IMR-90 (cell line): ENCODE measurements around the gene CLDN19. TPM values are rescaled to one million over a fixed set of nuclear protein-coding genes. Genes with fewer than 3 reads are reported as not detected.
A peak's percentile ranks its signal among the peaks of the same experiment; 100 is the strongest.

Experiments
- ATAC-seq: fragments of 200-7000 bp; cut with Tn5 transposase; 2 replicates; pipeline ENCODE4 v1.9.1; 2020; ENCODE audit warnings: low read depth, mild to moderate bottlenecking, moderate library complexity
- BruUV-seq: library from RNA; stranded (reverse); fragments of 400-500 nt; replicated peaks from 2 replicates; lab custom pipeline; 2021; lab: Mats Ljungman, UMichigan
- CTCF ChIA-PET: fragments of 300-600 bp; formaldehyde crosslinking; extraction: SDS; loops from one replicate; lab custom pipeline; 2021; ENCODE audit warnings: antibody characterized with exemption; lab: Yijun Ruan, JAX
- POLR2A ChIA-PET: fragments of 300-600 bp; sonication (Branson Sonifier 250); formaldehyde crosslinking; loops from one replicate; lab custom pipeline; 2022; ENCODE audit warnings: antibody characterized with exemption; ENCODE audit not compliant: unreplicated experiment; lab: Charles Lee
- DNase-seq: peaks from one replicate; pipeline ENCODE4 v3.0.0; 2013
- H2AFZ ChIP-seq: replicated peaks from 2 replicates; pipeline ENCODE3; 2013; ENCODE audit warnings: low read length, mild to moderate bottlenecking; ENCODE audit not compliant: poor library complexity
- H2AK5ac ChIP-seq: 2 replicates; pipeline ENCODE4 v1.6.1; 2013; ENCODE audit warnings: low read depth, low read length, inconsistent platforms
- H2AK9ac ChIP-seq: replicated peaks from 2 replicates; pipeline ENCODE3; 2013; ENCODE audit warnings: mild to moderate bottlenecking, low read depth, low read length, moderate library complexity; ENCODE audit not compliant: poor library complexity
- H2BK120ac ChIP-seq: 2 replicates; pipeline ENCODE4 v1.6.1; 2013; ENCODE audit warnings: low read depth, low read length, inconsistent platforms
- H2BK15ac ChIP-seq: 3 replicates; pipeline ENCODE4 v1.6.1; 2013; ENCODE audit warnings: low read depth, low read length, inconsistent platforms
- H2BK20ac ChIP-seq: 2 replicates; pipeline ENCODE4 v1.6.1; 2013; ENCODE audit warnings: low read depth, mild to moderate bottlenecking, inconsistent platforms, low read length, moderate library complexity
- H2BK5ac ChIP-seq: 2 replicates; pipeline ENCODE4 v1.6.1; 2013; ENCODE audit warnings: mild to moderate bottlenecking, low read depth, low read length, inconsistent platforms; ENCODE audit not compliant: poor library complexity, severe bottlenecking
- H3K14ac ChIP-seq: replicated peaks from 2 replicates; pipeline ENCODE4 v1.6.1; 2013; ENCODE audit warnings: low read depth, low read length, inconsistent platforms
- H3K18ac ChIP-seq: 2 replicates; pipeline ENCODE4 v1.6.1; 2013; ENCODE audit warnings: low read depth, low read length, control low read depth
- H3K23ac ChIP-seq: 2 replicates; pipeline ENCODE4 v1.6.1; 2013; ENCODE audit warnings: low read depth, low read length, inconsistent platforms
- H3K27ac ChIP-seq: 2 replicates; pipeline ENCODE4 v1.5.1; 2013; ENCODE audit warnings: mild to moderate bottlenecking, control low read depth, low read length; ENCODE audit not compliant: insufficient read depth
- H3K27me3 ChIP-seq: 2 replicates; pipeline ENCODE4 v1.6.1; 2013; ENCODE audit warnings: low read length; ENCODE audit not compliant: control insufficient read depth, insufficient read depth
- H3K36me3 ChIP-seq: 2 replicates; pipeline ENCODE4 v1.6.1; 2013; ENCODE audit warnings: low read length, mixed read lengths; ENCODE audit not compliant: control insufficient read depth, insufficient read depth
- H3K4ac ChIP-seq: 2 replicates; pipeline ENCODE4 v1.6.1; 2013; ENCODE audit warnings: low read depth, low read length, inconsistent platforms
- H3K4me1 ChIP-seq: 2 replicates; pipeline ENCODE4 v1.6.1; 2013; ENCODE audit warnings: low read length, mixed read lengths; ENCODE audit not compliant: control insufficient read depth, insufficient read depth
- H3K4me2 ChIP-seq: 2 replicates; pipeline ENCODE4 v1.6.1; 2013; ENCODE audit warnings: low read depth, mild to moderate bottlenecking, control low read depth, low read length, moderate library complexity
- H3K4me3 ChIP-seq: 2 replicates; pipeline ENCODE4 v1.5.1; 2013; ENCODE audit warnings: low read depth, mild to moderate bottlenecking, control low read depth, low read length, moderate library complexity; ENCODE audit not compliant: insufficient read depth
- H3K56ac ChIP-seq: 2 replicates; pipeline ENCODE4 v1.6.1; 2013; ENCODE audit warnings: low read length, inconsistent platforms; ENCODE audit not compliant: insufficient read depth; ENCODE audit errors: extremely low read depth
- H3K79me1 ChIP-seq, 2 experiments: 2 replicates each; pipeline ENCODE4 v1.6.1; 2013; ENCODE audit warnings: low read length in 2 of 2, inconsistent platforms in 1 of 2, low read depth in 1 of 2
- H3K9ac ChIP-seq: 2 replicates; pipeline ENCODE4 v1.6.1; 2013; ENCODE audit warnings: low read depth, low read length, control low read depth
- H3K9me1 ChIP-seq: 2 replicates; pipeline ENCODE4 v1.6.1; 2013; ENCODE audit warnings: low read length, inconsistent platforms; ENCODE audit not compliant: insufficient read depth
- H3K9me3 ChIP-seq: 2 replicates; pipeline ENCODE4 v1.6.1; 2013; ENCODE audit warnings: low read length; ENCODE audit not compliant: control insufficient read depth, insufficient read depth
- H4K20me1 ChIP-seq: 2 replicates; pipeline ENCODE4 v1.6.1; 2013; ENCODE audit warnings: low read length, inconsistent platforms; ENCODE audit not compliant: insufficient read depth
- H4K5ac ChIP-seq: 2 replicates; pipeline ENCODE4 v1.6.1; 2013; ENCODE audit warnings: mild to moderate bottlenecking, low read depth, low read length, control low read depth
- H4K8ac ChIP-seq, 2 experiments: 2 replicates each; pipeline ENCODE4 v1.6.1; 2013; ENCODE audit warnings: low read depth in 2 of 2, low read length in 2 of 2, control low read depth in 1 of 2, inconsistent platforms in 1 of 2
- H4K91ac ChIP-seq: 2 replicates; pipeline ENCODE4 v1.6.1; 2013; ENCODE audit warnings: low read depth, low read length, inconsistent platforms; ENCODE audit not compliant: insufficient read depth
- BHLHE40 ChIP-seq: fragments of 150-350 bp; IDR thresholded peaks from 2 replicates; pipeline ENCODE4 v1.6.1; 2016; ENCODE audit warnings: mild to moderate bottlenecking, low read depth, low read length
- CEBPB ChIP-seq: IDR thresholded peaks from 2 replicates; pipeline ENCODE4 v1.6.1; 2012; ENCODE audit warnings: low read depth, low read length, improper control_type of control experiment
- CHD1 ChIP-seq: IDR thresholded peaks from 2 replicates; pipeline ENCODE4 v1.6.1; 2012; ENCODE audit warnings: low read depth, low read length, improper control_type of control experiment
- FOS ChIP-seq: fragments of 150-350 bp; IDR thresholded peaks from 2 replicates; pipeline ENCODE4 v1.6.1; 2016; ENCODE audit warnings: low read depth, low read length
- MAFK ChIP-seq: IDR thresholded peaks from 2 replicates; pipeline ENCODE4 v1.6.1; 2012; ENCODE audit warnings: low read depth, low read length, improper control_type of control experiment
- MAZ ChIP-seq: IDR thresholded peaks from 2 replicates; pipeline ENCODE4 v1.6.1; 2012; ENCODE audit warnings: low read depth, mild to moderate bottlenecking, low read length, improper control_type of control experiment, moderate library complexity, borderline replicate concordance
- MXI1 ChIP-seq: IDR thresholded peaks from 2 replicates; pipeline ENCODE4 v1.6.1; 2012; ENCODE audit warnings: low read depth, mild to moderate bottlenecking, low read length, moderate library complexity, borderline replicate concordance
- NFE2L2 ChIP-seq: fragments of 150-350 bp; IDR thresholded peaks from 2 replicates; pipeline ENCODE4 v1.6.1; 2016; ENCODE audit warnings: low read depth, mild to moderate bottlenecking, low read length
- RAD21 ChIP-seq: IDR thresholded peaks from 2 replicates; pipeline ENCODE4 v1.6.1; 2012; ENCODE audit warnings: low read length, improper control_type of control experiment
- SMC3 ChIP-seq: fragments of 150-350 bp; IDR thresholded peaks from 2 replicates; pipeline ENCODE4 v1.6.1; 2016; ENCODE audit warnings: low read depth, mild to moderate bottlenecking, antibody characterized with exemption, low read length, moderate library complexity
- WGBS, 2 experiments: methylation state at CpG; one replicate each; pipeline versions ENCODE4 v1.1.5 to v1.1.7; 2013; ENCODE audit warnings: missing lambda C conversion rate in 2 of 2; ENCODE audit not compliant: insufficient read length in 1 of 2; ENCODE audit errors: extremely low coverage in 2 of 2; 5-methylcytosine and 5-hydroxymethylcytosine counted together
- dilution Hi-C: fragments of 300-500 bp; cut with HindIII; formaldehyde crosslinking; loops from one replicate; pipeline ENCODE4 v1.14.3; 2018; ENCODE audit warnings: low sequenced_read_pairs; ENCODE audit not compliant: unreplicated experiment
- in situ Hi-C: fragments of 300-500 bp; cut with MboI; formaldehyde crosslinking; loops from 3 replicates; pipeline ENCODE4 v1.14.3; 2019; ENCODE audit warnings: low sequenced_read_pairs, inconsistent platforms, mixed read lengths
- intact Hi-C: fragments of 100-400 bp; cut with micrococcal nuclease; formaldehyde crosslinking; loops from 2 replicates; pipeline ENCODE4 v1.10.0; 2022
- polyA plus RNA-seq, 3 experiments: library from polyadenylated mRNA; depleted of rRNA; stranded (reverse); fragments of >200 nt; gene quantifications; 2 replicates each; pipeline ENCODE4 v1.2.3, GENCODE V29; 2012; ENCODE audit warnings: low replicate concordance in 1 of 3
- total RNA-seq: library from RNA; depleted of rRNA; stranded (reverse); fragments of >200 nt; gene quantifications from 2 replicates; pipeline ENCODE4 v1.2.3, GENCODE V29; 2012
- TF ChIP-seq, protein P1 (sequence below): fragments of 150-350 bp; IDR thresholded peaks from 2 replicates; pipeline ENCODE4 v1.6.1; 2017; ENCODE audit warnings: mild to moderate bottlenecking, antibody characterized with exemption, low read length, low read depth
- TF ChIP-seq, protein P2 (sequence below): conservative IDR thresholded peaks from 2 replicates; pipeline ENCODE4 v1.5.1; 2012; ENCODE audit warnings: mild to moderate bottlenecking, low read depth, low read length, improper control_type of control experiment

The CLDN19 gene
- total and polyA plus RNA-seq, 2 of the 4 experiments (the other 2 are of a cell fraction): not detected

DNA sequence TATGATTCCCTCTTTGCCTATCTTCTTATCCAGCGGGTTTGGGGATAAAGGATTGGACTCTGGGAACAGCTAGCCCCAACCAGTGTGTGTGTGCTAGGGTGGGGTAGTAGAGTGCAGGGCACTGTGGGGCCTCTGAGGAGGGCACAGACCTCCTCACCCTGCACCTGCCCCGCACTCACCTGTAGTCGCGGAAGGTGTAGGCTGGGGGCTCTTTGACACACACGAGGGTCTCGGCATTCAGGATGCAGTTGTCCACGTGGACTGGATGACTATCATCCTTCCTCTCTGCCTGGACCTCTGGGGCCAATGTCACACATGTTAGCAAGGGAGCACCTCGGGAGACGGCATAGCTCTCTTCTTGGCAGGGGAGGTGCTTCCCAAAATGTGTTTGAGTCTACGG is 8.0 kb upstream of the CLDN19 start:
- intact Hi-C loops (no loop called here), dilution Hi-C loops (no loop called here), in situ Hi-C loops (no loop called here)
- H3K4me2 ChIP-seq: no peak overlapping the region
- no peak overlapping the region for H3K23ac ChIP-seq
- TF ChIP-seq BHLHE40 (no peak), SMC3 (no peak), NFE2L2 (no peak), MAZ (no peak), RAD21 (no peak), FOS (no peak), MXI1 (no peak), CEBPB (no peak), MAFK (no peak), CHD1 (no peak)
- TF ChIP-seq, protein P1, sequence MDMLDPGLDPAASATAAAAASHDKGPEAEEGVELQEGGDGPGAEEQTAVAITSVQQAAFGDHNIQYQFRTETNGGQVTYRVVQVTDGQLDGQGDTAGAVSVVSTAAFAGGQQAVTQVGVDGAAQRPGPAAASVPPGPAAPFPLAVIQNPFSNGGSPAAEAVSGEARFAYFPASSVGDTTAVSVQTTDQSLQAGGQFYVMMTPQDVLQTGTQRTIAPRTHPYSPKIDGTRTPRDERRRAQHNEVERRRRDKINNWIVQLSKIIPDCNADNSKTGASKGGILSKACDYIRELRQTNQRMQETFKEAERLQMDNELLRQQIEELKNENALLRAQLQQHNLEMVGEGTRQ: no peak
- TF ChIP-seq, protein P2, sequence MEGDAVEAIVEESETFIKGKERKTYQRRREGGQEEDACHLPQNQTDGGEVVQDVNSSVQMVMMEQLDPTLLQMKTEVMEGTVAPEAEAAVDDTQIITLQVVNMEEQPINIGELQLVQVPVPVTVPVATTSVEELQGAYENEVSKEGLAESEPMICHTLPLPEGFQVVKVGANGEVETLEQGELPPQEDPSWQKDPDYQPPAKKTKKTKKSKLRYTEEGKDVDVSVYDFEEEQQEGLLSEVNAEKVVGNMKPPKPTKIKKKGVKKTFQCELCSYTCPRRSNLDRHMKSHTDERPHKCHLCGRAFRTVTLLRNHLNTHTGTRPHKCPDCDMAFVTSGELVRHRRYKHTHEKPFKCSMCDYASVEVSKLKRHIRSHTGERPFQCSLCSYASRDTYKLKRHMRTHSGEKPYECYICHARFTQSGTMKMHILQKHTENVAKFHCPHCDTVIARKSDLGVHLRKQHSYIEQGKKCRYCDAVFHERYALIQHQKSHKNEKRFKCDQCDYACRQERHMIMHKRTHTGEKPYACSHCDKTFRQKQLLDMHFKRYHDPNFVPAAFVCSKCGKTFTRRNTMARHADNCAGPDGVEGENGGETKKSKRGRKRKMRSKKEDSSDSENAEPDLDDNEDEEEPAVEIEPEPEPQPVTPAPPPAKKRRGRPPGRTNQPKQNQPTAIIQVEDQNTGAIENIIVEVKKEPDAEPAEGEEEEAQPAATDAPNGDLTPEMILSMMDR: no peak
- no peak overlapping the region for H2BK5ac ChIP-seq
- H3K56ac ChIP-seq: no peak overlapping the region
- H3K18ac ChIP-seq: no peak overlapping the region
- no peak overlapping the region for H3K4me3 ChIP-seq
- H3K14ac ChIP-seq: no peak overlapping the region
- peak overlapping the region; percentile 21 for H2AFZ ChIP-seq
- no peak overlapping the region for H2AK5ac ChIP-seq
- H3K4me1 ChIP-seq: no peaks in the 10 kb centered on the region
- H4K5ac ChIP-seq: no peak overlapping the region
- H2BK120ac ChIP-seq: no peak overlapping the region
- DNase-seq (no peak), ATAC-seq (no peak)
- no TSS peak for BruUV-seq
- H3K9me1 ChIP-seq: peaks cover 13% of the 10 kb centered on the region; the same call in 1 of the 2 replicates
- 84% methylated on average over 3 of the region's 10 CpGs; no CpG with 5 or more reads in 1 of the 2 experiments for WGBS, 2 experiments
- H2BK15ac ChIP-seq: no peak overlapping the region
- no peak overlapping the region for H2AK9ac ChIP-seq
- H3K27me3 ChIP-seq: no peaks in the 10 kb centered on the region
- peaks cover 12 to 18% of the 10 kb centered on the region in 2 experiments for H3K79me1 ChIP-seq
- H3K4ac ChIP-seq: no peak overlapping the region
- ChIA-PET CTCF (interaction anchor here (1.1 kb wide), 1 partner anchor 17 kb away, joined by 3 read pairs; no protein-coding TSS in a partner anchor), POLR2A (no interaction called here)
- H3K9me3 ChIP-seq: no peaks in the 10 kb centered on the region
- peaks cover 27% of the 10 kb centered on the region for H4K20me1 ChIP-seq
- peaks cover 60% of the 10 kb centered on the region for H3K36me3 ChIP-seq
- H4K8ac ChIP-seq: no peak overlapping the region
- H4K91ac ChIP-seq: no peak overlapping the region
- no peak overlapping the region for H2BK20ac ChIP-seq
- H3K9ac ChIP-seq: no peak overlapping the region
- no peak overlapping the region for H3K27ac ChIP-seq
